GM19193 (cell line): Measurements from ENCODE around the gene ZFHX2.

Experiments used
- POLR2A ChIP-seq: IDR thresholded peaks from 4 replicates; pipeline ENCODE4 v1.6.1; 2011; ENCODE audit not compliant: insufficient read depth, insufficient read length; ENCODE audit errors: extremely low read depth

Gene ZFHX2

DNA sequence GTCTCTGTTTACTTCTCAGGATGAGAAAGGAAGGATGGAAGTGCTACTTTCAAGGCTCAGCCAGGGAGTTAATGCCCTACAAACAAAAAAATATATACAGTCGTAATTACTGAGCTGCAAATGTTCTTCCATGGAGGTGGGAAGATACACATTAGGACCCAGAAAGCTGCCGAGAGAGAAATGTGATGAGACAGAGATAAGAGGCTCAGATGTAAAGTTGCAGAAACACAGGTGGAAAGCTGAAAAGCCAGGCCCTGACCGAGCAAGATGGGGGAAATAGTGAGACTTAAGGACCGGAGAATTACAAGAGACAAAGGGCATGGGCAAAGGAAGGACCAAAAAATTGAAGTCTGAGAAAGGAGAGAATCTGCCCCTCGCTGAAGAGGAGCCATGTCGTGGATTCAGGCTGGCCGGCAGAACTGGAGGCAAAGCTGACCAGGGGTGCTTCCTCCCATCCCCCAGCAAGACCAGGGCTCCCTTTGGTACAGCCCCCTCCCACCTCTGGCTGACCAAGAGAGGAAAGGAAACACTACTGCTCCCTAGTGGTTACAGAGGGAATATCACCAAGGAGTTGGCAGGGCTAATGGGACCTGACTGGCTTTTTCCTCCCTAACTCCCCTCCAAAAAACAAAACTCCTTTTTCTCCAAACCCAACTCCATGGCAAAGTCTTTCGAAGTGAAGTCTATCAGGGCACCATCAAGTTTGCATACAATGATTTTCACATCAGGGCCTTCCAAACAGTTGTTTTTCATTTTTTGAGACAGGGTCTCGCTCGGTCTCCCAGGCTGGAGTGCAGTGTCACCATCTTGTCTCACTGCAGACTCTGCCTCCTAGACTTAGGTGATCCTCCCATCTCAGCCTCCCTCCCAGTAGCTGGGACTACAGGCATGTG lies 12.1 kb downstream of the ZFHX2 start:
- no peak for TF ChIP-seq POLR2A

- no peak for TF ChIP-seq POLR2A
Measured at GRCh38 chr14:23538785-23539184, 12.8 kb downstream of the ZFHX2 start.

- no peak for TF ChIP-seq POLR2A
Measured at GRCh38 chr14:23538050-23538718, 13.4 kb downstream of the ZFHX2 start.

GRCh38 chr14:23537351-23538049 lies 14.1 kb downstream of the ZFHX2 start:
- TF ChIP-seq POLR2A, result no peak

DNA sequence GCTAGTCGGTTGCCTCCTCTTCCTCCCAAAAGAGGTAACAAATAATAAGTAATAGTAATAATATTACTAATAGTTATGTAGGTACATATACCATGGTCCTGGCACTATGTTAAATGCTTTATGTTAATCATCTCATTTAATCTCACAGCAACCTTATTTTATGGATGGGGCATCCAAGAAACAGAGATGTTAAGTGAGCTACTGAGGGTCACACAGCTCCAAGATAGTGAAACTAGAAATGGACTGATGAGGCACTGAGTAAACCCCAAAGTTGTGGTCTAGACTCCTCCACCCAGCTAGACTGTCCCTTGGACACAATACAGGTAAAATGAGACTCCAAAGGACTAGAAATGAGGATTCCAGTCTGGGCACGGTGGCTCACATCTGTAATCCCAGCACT lies 15.1 kb downstream of the ZFHX2 start:
- no peak for TF ChIP-seq POLR2A

- TF ChIP-seq POLR2A, result no peak
Measured at GRCh38 chr14:23535943-23536342, 15.6 kb downstream of the ZFHX2 start.

DNA sequence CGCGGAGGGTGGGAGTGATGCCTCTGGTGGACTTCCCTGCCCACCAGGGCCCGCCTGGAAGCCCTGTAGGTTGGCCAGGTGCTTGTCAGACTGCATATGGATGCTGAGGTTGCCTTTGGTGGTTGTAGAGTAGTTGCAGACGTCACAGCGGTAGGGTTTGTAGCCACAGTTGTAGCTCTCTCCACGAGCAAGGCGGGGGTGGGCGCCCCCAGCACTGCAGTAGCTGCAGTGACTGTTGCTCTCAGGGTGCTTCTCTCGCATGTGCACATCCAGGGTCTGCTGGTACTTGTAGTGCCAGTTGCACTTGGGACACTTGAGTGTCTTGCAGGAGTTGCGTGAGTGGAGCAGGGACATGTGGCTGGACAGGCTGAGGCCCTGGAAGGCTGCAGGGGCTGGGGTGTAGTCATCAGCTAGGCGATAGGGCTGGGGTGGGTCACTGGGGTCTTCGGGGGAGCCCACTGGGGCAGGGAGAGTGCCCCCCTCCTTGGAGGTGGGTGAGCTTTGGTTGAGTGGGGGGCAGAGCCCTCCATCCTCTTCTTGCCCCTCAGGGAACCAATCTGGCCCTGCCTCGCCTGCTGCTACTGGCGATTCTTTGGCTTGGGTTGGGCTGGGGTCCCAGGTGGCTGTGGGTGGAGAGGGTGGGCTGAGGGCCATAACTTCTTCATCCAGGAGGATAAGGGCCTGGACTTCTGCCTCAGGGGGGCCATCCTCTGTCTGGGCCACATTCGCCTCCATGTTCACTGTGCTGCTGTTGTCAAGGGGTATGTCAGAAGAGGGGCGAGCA lies 17.7 kb downstream of the ZFHX2 start:
- TF ChIP-seq POLR2A, result no peak

DNA sequence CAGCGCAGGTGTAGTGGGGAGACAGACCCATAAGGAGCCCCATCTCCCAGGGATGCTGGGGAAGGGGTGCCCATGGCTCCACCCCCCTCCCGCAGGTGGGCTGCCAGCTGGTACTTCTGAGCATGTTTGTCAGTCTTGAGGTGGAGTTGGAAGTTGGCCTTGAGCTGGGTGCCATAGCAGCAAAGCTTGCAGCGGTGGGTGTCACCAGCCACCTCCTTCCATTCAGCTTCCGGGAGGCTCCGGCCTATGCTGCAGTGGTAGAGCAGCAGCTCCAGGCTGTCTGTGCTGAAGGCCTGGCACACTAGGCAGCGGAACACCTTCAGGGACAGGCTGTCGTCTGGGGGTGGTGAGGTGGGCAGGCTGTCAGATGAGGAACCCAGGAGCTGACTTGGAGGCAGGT lies 18.9 kb downstream of the ZFHX2 start:
- no peak for TF ChIP-seq POLR2A

DNA sequence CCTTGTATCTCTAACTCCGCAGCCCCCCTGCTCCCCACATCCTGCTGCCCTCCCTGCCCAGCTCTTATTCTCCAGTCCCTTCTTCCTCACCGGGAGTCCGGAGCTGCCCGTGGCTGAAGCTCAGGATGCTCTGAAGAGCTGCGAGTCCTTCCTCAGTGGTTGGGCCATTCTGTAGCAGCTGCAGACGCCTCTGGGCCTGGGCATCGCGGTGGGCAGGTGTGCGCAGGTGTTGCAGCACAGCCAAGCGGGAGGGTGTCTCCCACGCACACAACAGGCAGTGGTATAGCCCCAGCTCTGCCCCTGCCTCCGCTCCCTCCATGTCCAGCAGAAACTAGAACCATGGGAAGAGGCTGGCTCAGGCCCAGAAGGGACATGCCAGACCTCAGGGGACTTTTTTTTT lies 20.2 kb downstream of the ZFHX2 start:
- no peak for TF ChIP-seq POLR2A

DNA sequence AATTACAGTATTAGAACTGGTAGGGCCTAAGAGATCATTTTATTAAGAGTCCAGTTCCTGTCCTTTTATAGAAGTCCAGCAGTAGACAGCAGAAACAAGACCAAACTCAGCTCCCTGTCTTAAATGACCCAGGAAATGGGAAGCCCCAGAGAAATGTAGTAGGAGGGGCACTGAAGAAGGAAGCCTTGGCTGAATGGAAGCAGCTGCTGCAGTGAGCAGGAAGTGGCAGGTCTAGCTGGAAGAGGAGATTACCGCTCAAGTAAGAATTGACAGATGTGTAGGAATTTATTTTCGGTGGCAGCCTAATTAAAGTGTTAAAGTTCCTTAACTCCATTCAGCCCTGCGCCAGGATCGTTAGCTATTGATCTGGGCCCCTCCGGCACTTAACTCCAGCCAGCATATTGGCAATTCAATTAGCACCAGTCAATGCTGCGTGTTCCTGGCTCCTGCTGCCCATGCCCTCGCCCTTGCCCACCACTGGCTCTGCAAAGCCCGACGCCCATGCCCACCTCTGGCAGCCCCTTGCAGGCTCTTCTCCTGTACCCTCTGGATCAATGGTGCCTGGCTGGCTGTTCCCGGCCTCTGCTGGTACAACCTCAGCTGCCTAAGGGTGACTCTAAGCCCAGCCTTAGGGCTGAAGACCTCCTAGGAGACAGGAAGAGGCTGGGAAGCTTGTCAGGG lies 21.1 kb downstream of the ZFHX2 start:
- TF ChIP-seq POLR2A, result no peak

DNA sequence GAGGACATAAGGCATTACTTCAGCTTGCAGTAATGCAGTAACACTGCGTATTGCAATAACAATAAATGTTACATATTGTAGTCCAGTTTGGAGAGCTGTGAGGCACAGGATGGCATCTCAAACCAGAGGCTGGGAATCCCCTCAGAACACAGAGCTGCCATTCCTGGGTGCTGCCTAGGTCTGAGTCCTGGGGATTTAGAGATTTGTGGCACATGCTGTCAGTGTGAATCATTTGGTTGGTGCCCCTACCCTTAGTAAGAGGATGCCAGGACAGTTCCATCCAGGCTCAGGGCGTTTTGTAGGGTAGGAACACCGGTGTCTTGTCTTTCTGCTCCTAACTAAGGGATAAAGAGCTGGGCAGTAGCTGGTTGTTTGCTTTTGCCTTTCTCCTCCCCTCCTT lies 22.5 kb downstream of the ZFHX2 start:
- no peak for TF ChIP-seq POLR2A

DNA sequence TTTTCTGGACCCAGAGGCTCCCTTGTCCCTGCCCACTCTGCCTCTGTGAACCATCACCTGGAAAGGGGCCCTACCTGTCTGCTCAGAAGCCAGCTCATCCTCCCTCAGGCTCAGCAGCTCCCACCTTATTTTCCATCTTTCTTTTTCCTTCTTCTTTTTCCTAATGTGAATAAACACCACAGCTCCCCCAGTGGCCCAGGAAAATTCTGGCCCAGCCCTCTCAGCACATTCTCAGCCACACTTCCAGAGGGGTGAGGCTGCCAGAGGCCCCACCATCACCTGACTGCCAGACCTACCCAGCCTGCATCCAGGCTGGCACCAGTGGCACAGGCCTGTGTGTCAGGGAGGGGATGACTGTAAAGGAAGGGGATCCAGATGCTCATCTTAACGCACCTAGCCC lies 23.0 kb downstream of the ZFHX2 start:
- no peak for TF ChIP-seq POLR2A

DNA sequence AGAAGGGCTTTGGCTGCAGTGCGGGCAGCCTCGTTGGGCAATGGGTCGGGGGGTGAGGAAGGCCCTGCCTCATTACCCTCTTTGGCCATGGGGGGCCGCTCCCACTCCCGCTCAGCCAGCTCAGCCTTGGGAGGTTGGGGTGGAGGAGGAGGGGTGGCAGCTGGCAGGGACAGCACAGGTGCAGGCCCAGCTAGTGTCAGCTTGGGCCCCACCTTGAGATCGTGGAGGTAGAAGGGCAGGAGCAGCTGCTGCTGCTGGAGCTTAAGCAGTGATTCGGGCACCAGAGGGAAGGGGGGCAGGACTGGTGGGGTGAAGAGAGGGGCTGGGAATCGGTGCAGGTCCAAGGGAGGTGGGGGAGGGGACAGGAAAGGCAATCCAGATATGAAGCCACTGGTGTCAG lies 26.0 kb downstream of the ZFHX2 start:
- no peak for TF ChIP-seq POLR2A

DNA sequence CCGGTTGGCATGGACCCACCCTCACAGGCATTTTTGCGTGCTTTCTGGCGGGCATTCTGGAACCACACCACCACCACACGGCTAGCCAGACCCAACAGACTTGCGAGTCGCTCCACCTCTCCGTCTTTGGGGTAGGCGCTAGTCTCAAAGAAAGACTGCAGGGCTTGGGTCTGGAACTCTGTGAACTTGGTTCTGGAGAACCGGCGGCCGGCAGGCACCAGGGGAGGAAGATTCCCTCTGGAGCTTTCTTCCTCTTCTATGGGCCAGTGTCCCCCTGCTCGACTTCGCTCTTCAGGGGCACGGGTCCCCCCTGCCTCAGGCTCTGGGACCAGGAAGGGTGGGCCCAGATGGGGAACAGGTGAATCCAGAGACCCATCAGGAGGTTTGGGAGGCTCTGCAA lies 26.6 kb downstream of the ZFHX2 start:
- no peak for TF ChIP-seq POLR2A
